Transverse colon (tissue), 3 donors: Measurements from ENCODE around the gene LZTFL1.

ENCODE experiments used
- EP300 ChIP-seq: sonication (generic); formaldehyde crosslinking; IDR thresholded peaks from one replicate; pipeline ENCODE4 v1.6.1; 2017; ENCODE audit warnings: antibody characterized with exemption, low read depth
- TF ChIP-seq, protein P1 (sequence below), 5 experiments: fragments of 200-600 bp in 3 of 5; fragments of 450-650 bp in 2 of 5; sonication (generic) in 3 of 5; IDR thresholded peaks; 1 replicate in 2 of 5; 2 replicates in 3 of 5; pipeline ENCODE4 v1.5.1; 2016 to 2017; ENCODE audit warnings: antibody characterized with exemption in 5 of 5, inconsistent platforms in 3 of 5, mild to moderate bottlenecking in 2 of 5, moderate library complexity in 1 of 5

GRCh38 chr3:45777746-45778386 lies 64.1 kb downstream of the LZTFL1 start:
- TF ChIP-seq, protein P1, sequence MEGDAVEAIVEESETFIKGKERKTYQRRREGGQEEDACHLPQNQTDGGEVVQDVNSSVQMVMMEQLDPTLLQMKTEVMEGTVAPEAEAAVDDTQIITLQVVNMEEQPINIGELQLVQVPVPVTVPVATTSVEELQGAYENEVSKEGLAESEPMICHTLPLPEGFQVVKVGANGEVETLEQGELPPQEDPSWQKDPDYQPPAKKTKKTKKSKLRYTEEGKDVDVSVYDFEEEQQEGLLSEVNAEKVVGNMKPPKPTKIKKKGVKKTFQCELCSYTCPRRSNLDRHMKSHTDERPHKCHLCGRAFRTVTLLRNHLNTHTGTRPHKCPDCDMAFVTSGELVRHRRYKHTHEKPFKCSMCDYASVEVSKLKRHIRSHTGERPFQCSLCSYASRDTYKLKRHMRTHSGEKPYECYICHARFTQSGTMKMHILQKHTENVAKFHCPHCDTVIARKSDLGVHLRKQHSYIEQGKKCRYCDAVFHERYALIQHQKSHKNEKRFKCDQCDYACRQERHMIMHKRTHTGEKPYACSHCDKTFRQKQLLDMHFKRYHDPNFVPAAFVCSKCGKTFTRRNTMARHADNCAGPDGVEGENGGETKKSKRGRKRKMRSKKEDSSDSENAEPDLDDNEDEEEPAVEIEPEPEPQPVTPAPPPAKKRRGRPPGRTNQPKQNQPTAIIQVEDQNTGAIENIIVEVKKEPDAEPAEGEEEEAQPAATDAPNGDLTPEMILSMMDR (IDR thresholded peaks at IDR 0.05), result no peak
- no peak for TF ChIP-seq EP300
